Stimulated activated CD4-positive, alpha-beta T cell treated with anti-CD3 and anti-CD28 coated beads, TNF-alpha, amount 100 ng/mL, for 24 hours (primary cell): ENCODE results near the gene AURKA.
"Not testable (repeated sequence)": the region's sequence is repeated elsewhere in the genome, so short reads cannot be mapped to it uniquely, and the experiment has no call there.

Experiments
- DNase-seq, 3 experiments: peaks; one replicate each; pipeline ENCODE4 v3.0.0-alpha.2; 2020; ENCODE audit warnings: low read depth in 3 of 3

Gene AURKA

GRCh38 chr20:56422076-56422823 is 30.2 kb upstream of the AURKA start:
- no peak for DNase-seq

GRCh38 chr20:56420940-56421688 is 29.1 kb upstream of the AURKA start:
- no peak for DNase-seq

DNA sequence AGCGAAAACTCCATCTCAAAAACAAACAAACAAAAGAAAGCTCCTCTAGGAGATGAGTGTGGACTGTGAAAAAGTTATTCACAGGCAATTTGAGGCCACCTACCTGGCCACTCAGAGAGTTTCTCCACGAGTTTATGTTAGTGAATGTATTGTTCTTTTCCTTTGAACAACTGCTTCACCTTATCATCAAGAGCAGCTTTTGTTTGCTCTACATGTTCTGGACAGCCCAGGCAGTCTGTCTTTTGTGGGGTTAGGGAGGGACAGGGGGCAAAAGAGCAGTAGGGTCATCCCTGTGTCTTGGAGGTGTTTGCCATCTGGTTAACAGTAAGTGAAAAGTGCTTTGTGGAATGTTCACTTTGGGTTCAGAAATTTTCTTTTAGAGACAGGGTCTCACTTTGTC is 28.0 kb upstream of the AURKA start:
- no peak for DNase-seq

DNA sequence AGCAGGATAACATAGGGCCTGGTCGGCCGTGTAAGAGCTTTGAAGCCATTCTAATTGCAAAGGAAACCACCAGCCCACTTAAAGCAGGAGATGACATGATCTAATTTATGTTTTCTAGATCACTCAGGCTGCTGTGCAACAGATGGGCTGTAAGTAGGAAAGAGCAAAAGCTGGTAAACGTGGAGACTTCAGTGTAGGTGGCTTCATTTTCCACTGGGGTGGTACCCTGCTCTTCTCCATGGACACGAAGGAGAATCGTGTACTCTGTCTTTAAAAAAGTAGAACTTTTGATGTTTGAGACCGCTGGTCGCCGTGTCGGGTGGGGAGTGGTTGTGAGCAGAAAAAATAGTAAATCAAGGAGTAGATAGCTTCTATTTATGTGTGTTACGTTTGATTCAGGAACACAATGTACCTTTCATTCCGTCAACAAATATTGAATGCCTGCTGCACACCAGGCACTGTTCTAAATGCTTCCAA is 26.4 kb upstream of the AURKA start:
- no peak for DNase-seq

GRCh38 chr20:56417911-56418310 is 25.9 kb upstream of the AURKA start:
- DNase-seq, result no peak

DNA sequence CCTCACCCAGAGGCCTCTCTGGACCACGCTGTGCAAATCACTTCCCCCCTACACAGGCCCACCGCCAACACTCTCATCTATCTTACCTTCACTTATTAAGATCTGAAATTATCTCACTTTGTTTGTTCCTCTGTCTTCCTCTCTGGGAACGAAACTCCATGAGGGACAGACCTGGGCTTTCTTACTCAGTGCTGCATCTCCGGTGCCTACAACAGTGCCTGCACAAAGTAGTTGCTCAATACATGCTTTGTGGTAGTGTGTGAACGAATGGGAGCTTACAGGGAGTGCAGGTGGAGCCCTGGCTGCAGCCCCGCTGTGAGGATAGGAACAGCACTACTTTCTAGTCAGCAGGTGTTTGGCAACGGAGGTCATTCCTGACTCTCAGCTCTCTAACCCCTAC is 25.4 kb upstream of the AURKA start:
- DNase-seq, result no peak

DNA sequence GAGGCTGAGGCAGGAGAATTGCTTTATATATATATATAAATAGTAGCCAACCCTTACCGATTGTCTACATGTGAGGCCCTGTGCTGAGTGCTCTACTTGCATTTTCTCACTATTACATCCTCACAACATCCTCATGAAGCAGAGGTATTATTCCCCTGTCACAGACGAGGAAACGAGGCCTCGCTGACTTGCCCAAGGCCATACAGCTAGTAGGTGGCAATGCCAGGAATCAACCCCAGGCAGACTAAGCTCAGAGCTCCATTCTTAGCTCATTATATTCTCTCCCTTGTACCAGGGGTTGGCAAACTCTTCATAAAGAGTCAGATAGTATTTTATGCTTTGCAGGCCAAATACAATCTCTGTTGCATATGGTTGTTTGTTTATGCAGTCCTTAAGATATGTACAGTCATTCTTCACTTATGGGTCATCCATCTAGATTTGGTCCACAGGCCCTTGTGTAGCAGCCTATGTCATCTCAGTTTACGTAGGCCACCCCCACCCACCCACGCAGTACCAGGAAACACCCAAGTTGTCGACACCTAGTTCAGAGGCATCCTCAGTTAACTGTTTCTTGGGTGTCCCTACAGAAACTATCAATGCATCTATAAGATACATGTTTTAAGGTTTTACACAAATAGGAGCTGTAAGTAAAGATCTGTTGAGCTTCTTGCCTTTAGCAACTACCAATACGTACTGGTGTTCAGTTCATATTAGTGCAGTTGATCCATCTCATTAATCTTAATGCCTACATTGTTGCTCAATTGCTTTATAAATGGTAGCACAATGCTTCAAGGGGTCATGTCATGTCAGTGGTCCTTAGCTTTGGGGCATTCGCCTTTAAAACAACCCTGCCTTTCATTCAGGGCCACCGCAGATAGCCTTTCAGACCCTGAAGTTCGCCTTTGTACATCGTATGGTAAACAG is 23.1 kb upstream of the AURKA start:
- DNase-seq, result peak in 2 of 3 experiments; percentile 43 to 64

DNA sequence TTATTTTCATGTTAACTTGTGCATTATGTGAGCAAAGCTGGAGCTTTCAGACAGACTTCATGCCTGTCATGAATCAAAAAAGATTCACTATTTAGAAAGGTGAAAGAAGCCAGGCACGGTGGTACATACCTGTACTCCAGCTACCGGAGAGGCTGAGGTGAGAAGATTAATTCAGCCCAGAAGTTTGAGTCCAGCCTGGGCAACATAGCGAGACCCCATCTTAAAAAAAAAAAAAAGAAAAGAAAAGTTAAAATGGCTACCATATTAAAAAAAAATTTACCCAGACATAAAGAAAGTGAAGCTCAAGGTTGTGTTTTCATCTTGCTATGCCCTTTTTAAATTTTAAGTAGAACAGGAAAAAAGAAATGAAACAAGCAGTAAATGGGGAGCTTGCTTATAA is 20.9 kb upstream of the AURKA start:
- DNase-seq, result no peak

- DNase-seq, result no peak
These were observed 20.4 kb upstream of the AURKA start for GRCh38 chr20:56412473-56412790.

DNA sequence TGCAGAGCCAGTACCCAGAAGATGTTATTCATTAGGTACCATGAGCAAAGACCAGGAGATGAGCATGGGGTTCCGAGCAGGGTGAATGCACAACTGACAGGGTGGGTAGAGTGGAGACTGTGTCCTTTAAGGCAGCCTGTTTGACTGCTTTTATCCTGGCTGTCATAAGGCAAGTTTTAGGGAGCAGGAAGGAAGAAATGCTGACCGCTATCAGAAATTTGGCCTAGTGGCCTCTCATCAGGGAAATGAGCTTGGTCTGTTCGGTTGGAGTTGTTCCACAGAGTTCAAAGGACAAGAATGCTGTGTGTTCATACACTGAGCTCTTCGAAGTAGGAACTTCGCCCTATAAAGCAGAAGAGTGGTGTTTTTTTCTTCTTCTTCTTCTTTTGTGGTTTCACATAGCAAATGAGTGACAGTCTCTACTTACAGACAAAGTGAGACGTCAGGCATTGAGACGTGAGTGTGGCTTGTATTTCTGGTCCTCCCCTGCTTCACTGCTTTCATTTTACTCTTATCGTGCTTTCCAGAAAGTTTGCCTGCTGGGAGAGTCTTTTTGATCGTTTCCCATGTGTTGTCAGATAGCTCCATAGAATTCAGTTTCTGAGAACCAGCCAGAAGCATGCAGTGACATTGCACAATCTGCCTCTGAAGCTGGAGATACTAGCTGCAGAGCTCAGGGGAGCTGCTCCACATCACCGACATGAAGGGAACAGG is 19.9 kb upstream of the AURKA start, which contains the start of gene CASS4:
Gene CASS4, plus strand, starts transcription at position 502 of the 714 bp plus-strand sequence. Its CDS starts 199 bp downstream, at position 701.
- DNase-seq, result no peak

DNA sequence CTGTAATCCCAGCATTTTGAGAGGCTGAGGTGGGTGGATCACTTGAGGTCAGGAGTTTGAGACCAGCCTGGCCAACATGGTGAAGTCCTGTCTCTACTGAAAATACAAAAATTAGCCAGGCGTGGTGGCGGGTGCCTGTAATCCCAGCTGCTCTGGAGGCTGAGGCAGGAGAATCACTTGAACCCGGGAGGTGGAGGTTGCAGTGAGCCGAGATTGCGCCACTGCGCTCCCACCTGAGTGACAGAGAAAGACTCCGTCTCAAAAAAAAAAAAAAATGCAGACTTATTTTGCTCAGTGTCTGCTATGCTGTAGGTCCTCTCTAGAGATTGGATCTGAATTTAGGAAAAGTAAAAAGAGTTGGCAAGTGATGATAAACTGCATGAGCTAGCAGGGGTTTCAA is 19.3 kb upstream of the AURKA start:
- DNase-seq, result not testable (repeated sequence)

DNA sequence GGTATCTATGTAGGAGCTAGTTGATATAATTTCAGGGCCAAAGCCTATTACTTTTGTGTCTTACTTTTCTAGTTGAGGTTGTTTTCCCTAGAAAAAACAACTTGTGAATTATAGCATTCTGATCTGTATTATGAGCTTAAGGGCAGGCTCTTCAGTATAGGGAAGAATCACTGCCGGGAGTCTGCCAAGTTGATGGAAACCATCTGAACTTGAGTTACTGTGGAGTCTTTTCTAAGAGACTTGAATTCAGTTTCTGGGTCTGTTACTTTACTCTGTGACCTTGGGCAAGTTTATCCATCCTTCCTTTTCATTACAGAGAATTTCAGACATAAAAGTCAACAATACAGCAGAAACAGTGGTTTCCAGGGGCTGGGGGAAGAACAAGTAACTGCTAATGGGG is 17.9 kb upstream of the AURKA start:
- DNase-seq, result no peak

DNA sequence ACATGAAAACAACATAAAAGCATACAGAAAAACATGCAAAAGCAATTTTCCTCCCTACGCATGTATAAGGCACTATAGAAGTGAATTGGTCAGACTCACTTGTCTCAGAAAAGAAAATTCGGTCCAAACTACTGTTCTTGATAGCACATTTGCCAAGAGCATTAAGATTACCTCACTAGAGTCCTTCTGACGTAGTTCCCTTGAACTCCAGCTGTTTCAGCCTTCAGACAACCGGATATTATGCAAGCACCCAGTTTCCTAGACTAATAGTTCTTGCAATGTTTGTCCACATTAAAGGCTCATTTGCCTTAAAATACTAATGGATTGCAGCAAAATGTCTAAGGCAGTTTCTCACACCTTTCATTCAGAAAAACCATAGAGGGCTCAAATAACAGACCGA is 17.5 kb upstream of the AURKA start:
- DNase-seq, result no peak

- DNase-seq, result no peak
These were observed 14.9 kb upstream of the AURKA start for GRCh38 chr20:56406910-56407309.

- not testable (repeated sequence) for DNase-seq
These were observed 13.3 kb upstream of the AURKA start for GRCh38 chr20:56405356-56405755.

DNA sequence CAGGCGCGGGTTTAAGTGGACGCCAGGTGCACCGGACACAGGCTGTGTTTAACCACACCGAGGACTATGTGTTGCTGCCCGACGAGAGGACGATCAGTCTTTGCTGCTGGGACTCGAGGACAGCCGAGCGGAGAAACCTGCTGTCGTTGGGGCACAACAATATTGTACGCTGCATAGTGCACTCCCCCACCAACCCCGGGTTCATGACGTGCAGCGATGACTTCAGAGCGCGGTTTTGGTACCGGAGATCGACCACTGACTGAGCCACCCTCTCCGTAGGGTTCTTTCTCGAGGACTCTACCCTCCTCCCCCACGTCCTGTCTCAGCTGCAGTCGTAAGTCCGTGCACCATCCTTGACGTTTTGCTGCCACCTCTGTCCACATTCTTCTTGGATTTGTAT is 11.4 kb upstream of the AURKA start:
- DNase-seq, result no peak

GRCh38 chr20:56400001-56400640 is 8.1 kb upstream of the AURKA start:
- DNase-seq, result peak in 2 of 3 experiments; percentile 35 to 55

- no peak for DNase-seq
These were observed 3.2 kb upstream of the AURKA start for GRCh38 chr20:56395166-56395565.

GRCh38 chr20:56393653-56394052 is 1.6 kb upstream of the AURKA start:
- no peak for DNase-seq

GRCh38 chr20:56392881-56393482 is 967 bp upstream of the AURKA start:
- DNase-seq, result no peak
